T-helper 2 cell treated with Interferon-gamma antibody and Interleukin-4, amounts not matched to agents 5 μg/mL and 100 μg/mL, for 36 hours (primary cell): ENCODE data around the gene ETDB.
A peak's percentile ranks its signal among the peaks of the same experiment; 100 is the strongest.

ENCODE experiments used
- DNase-seq: peaks from one replicate; pipeline ENCODE4 v3.0.0; 2021; ENCODE audit warnings: low spot score
- H3K27ac Mint-ChIP-seq: one replicate; pipeline ENCODE4 v1.8.0; 2021; ENCODE audit warnings: mild to moderate bottlenecking, mixed read lengths
- H3K27me3 Mint-ChIP-seq: one replicate; pipeline ENCODE4 v1.8.0; 2021; ENCODE audit warnings: low read depth, mixed read lengths
- H3K36me3 Mint-ChIP-seq: one replicate; pipeline ENCODE4 v1.8.0; 2021; ENCODE audit warnings: low read depth, mixed read lengths
- H3K4me1 Mint-ChIP-seq: one replicate; pipeline ENCODE4 v1.8.0; 2021; ENCODE audit warnings: low read depth, mixed read lengths
- H3K4me3 Mint-ChIP-seq: one replicate; pipeline ENCODE4 v1.8.0; 2022; ENCODE audit warnings: mild to moderate bottlenecking, moderate library complexity, mixed read lengths
- H3K9me3 Mint-ChIP-seq: one replicate; pipeline ENCODE4 v1.8.0; 2021; ENCODE audit warnings: mixed read lengths

Gene ETDB

GRCh38 chrX:135087867-135088266 is 32.5 kb downstream of the ETDB start:
- H3K27me3 Mint-ChIP-seq: peaks cover 6% of the 10 kb centered on the region
- no peak for DNase-seq
- H3K4me3 Mint-ChIP-seq: no peak overlapping the region

GRCh38 chrX:135086197-135086854 is 34.0 kb downstream of the ETDB start:
- no peaks in the 10 kb centered on the region for H3K9me3 Mint-ChIP-seq
- no peak overlapping the region for H3K4me3 Mint-ChIP-seq
- DNase-seq: peak; percentile 38
- peak overlapping the region; percentile 13 for H3K27ac Mint-ChIP-seq
- peaks cover 8% of the 10 kb centered on the region for H3K27me3 Mint-ChIP-seq
- peaks cover 6% of the 10 kb centered on the region for H3K4me1 Mint-ChIP-seq
- no peaks in the 10 kb centered on the region for H3K36me3 Mint-ChIP-seq

More at GRCh38 chrX:135087867-135088266, 32.5 kb downstream of the ETDB start:
- H3K4me1 Mint-ChIP-seq: peaks cover 6% of the 10 kb centered on the region
- no peaks in the 10 kb centered on the region for H3K36me3 Mint-ChIP-seq
- H3K9me3 Mint-ChIP-seq: no peaks in the 10 kb centered on the region
- no peak overlapping the region for H3K27ac Mint-ChIP-seq

GRCh38 chrX:135081693-135082404 is 38.5 kb downstream of the ETDB start:
- H3K27ac Mint-ChIP-seq: no peak overlapping the region
- no peaks in the 10 kb centered on the region for H3K36me3 Mint-ChIP-seq
- DNase-seq: no peak
- no peak overlapping the region for H3K4me3 Mint-ChIP-seq
- H3K9me3 Mint-ChIP-seq: no peaks in the 10 kb centered on the region
- H3K4me1 Mint-ChIP-seq: peaks cover 6% of the 10 kb centered on the region
- H3K27me3 Mint-ChIP-seq: peaks cover 12% of the 10 kb centered on the region
